Stomach (tissue), 4 donors: ENCODE data around the gene HMGXB3.

Experiments used
- POLR2A ChIP-seq, 4 donors: fragments of 450-650 bp; IDR thresholded peaks; one replicate each; pipeline ENCODE4 v1.6.1; 2016; ENCODE audit warnings: antibody characterized with exemption in 4 of 4, control low read depth in 2 of 4, mild to moderate bottlenecking in 1 of 4, moderate library complexity in 1 of 4
- POLR2AphosphoS5 ChIP-seq, 3 donors: sonication (generic); formaldehyde crosslinking; IDR thresholded peaks; one replicate each; pipeline ENCODE4 v1.6.1; 2016; ENCODE audit warnings: antibody characterized with exemption in 3 of 3
- TF ChIP-seq, protein P1 (sequence below), 7 experiments: fragments of 450-650 bp in 4 of 7; fragments of 200-600 bp in 3 of 7; sonication (generic) in 3 of 7; IDR thresholded peaks; one replicate each; pipeline ENCODE4 v1.5.1; 2016 to 2019; ENCODE audit warnings: antibody characterized with exemption in 7 of 7, control low read depth in 2 of 7, mild to moderate bottlenecking in 1 of 7

DNA sequence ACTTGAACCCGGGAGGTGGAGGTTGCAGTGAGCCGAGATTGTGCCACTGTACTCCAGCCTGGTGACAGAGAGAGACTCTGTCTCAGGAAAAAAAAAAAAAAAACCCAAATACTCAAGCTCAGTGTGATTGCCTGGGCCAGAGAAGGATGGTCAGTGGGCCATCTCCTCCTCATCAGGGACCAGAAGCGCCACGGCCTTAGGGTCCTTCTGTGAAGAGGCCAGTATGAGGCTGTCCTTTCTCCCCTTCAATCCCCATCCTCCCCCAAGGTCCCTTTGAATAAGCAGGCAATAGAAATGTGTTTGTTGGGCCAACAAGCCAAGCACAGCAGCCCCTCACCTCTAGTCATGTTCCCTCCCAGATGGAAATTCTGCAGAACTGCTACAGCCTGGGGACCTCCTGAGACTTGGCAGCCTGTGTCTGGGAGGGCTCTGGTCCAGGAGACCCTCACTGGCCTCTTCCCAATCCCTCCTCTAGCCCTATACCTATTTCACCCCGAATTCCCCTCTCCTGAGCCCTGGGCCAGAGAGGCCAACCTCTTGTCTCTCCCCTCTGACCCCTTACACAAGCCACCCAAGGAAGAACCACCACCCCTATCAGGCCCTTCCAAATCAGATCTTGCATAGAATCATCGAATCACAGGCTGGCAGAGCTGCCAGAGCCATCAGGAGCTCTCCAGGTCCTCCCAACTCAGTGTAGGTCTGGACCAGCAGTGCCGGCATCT is 84.8 kb downstream of the HMGXB3 start:
- TF ChIP-seq, protein P1, sequence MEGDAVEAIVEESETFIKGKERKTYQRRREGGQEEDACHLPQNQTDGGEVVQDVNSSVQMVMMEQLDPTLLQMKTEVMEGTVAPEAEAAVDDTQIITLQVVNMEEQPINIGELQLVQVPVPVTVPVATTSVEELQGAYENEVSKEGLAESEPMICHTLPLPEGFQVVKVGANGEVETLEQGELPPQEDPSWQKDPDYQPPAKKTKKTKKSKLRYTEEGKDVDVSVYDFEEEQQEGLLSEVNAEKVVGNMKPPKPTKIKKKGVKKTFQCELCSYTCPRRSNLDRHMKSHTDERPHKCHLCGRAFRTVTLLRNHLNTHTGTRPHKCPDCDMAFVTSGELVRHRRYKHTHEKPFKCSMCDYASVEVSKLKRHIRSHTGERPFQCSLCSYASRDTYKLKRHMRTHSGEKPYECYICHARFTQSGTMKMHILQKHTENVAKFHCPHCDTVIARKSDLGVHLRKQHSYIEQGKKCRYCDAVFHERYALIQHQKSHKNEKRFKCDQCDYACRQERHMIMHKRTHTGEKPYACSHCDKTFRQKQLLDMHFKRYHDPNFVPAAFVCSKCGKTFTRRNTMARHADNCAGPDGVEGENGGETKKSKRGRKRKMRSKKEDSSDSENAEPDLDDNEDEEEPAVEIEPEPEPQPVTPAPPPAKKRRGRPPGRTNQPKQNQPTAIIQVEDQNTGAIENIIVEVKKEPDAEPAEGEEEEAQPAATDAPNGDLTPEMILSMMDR (IDR thresholded peaks at IDR 0.05): no peak
- TF ChIP-seq POLR2AphosphoS5 (IDR thresholded peaks at IDR 0.05): no peak
- no peak for TF ChIP-seq POLR2A (IDR thresholded peaks at IDR 0.05)
